H1 (cell line): ENCODE results near the gene RNGTT. TPM values are rescaled to one million over a fixed set of nuclear protein-coding genes. Genes with fewer than 3 reads are reported as not detected.

Source experiments
- CTCF ChIA-PET: fragments of 300-600 bp; sonication (Branson Sonifier 250); formaldehyde crosslinking; loops from one replicate; lab custom pipeline; 2021; ENCODE audit not compliant: partially characterized antibody; lab: Charles Lee
- POLR2A ChIA-PET: fragments of 300-600 bp; sonication (Branson Sonifier 250); formaldehyde crosslinking; loops from one replicate; lab custom pipeline; 2021; ENCODE audit warnings: inconsistent platforms; ENCODE audit not compliant: partially characterized antibody; lab: Charles Lee
- DNase-seq, 2 experiments: peaks; one replicate each; pipeline versions ENCODE4 v3.0.0 to v3.0.0-alpha.2; 2010 to 2022; ENCODE audit warnings: low spot score in 2 of 2, low read depth in 1 of 2, mixed read lengths in 1 of 2
- FAIRE-seq: peaks from 2 replicates; lab custom pipeline; 2011; peaks lifted over from hg19 to GRCh38; lab: Jason Lieb, UNC
- H2AFZ ChIP-seq: 2 replicates; pipeline ENCODE4 v1.8.1; 2012; ENCODE audit warnings: low read length, inconsistent platforms
- H2AK5ac ChIP-seq: 2 replicates; pipeline ENCODE4 v1.6.1; 2013; ENCODE audit warnings: low read depth, low read length
- H2BK120ac ChIP-seq: replicated peaks from 2 replicates; pipeline ENCODE3; 2013; ENCODE audit warnings: low read depth, low read length, inconsistent platforms
- H2BK12ac ChIP-seq: 2 replicates; pipeline ENCODE4 v1.6.1; 2013; ENCODE audit warnings: low read depth, low read length
- H2BK15ac ChIP-seq: 2 replicates; pipeline ENCODE4 v1.6.1; 2013; ENCODE audit warnings: low read length
- H2BK20ac ChIP-seq: 2 replicates; pipeline ENCODE4 v1.6.1; 2013; ENCODE audit warnings: low read length
- H2BK5ac ChIP-seq: 2 replicates; pipeline ENCODE4 v1.6.1; 2013; ENCODE audit warnings: low read depth, low read length
- H3K14ac ChIP-seq: 2 replicates; pipeline ENCODE4 v1.6.1; 2013; ENCODE audit warnings: inconsistent platforms; ENCODE audit not compliant: insufficient read length
- H3K18ac ChIP-seq: 2 replicates; pipeline ENCODE4 v1.6.1; 2013; ENCODE audit warnings: low read length; ENCODE audit errors: extremely low read depth
- H3K23ac ChIP-seq: 2 replicates; pipeline ENCODE4 v1.6.1; 2013; ENCODE audit warnings: inconsistent platforms; ENCODE audit not compliant: insufficient read length
- H3K23me2 ChIP-seq: 2 replicates; pipeline ENCODE4 v1.6.1; 2013; ENCODE audit warnings: low read depth, low read length
- H3K27ac ChIP-seq: 2 replicates; pipeline ENCODE4 v1.6.1; 2011; ENCODE audit warnings: low read depth, low read length, inconsistent platforms
- H3K27me3 ChIP-seq, 4 experiments: replicated peaks in 1 of 4; 1 replicate in 1 of 4; 2 replicates in 3 of 4; pipeline versions ENCODE4 v1.6.1 to v1.8.1; 2011 to 2013; ENCODE audit warnings: low read length in 3 of 4, mild to moderate bottlenecking in 3 of 4, inconsistent platforms in 2 of 4, mixed read lengths in 2 of 4, moderate library complexity in 1 of 4; ENCODE audit not compliant: control insufficient read depth in 3 of 4, insufficient read depth in 3 of 4; ENCODE audit errors: extremely low read depth in 1 of 4
- H3K36me3 ChIP-seq, 4 experiments: 2 replicates each; pipeline versions ENCODE4 v1.6.1 to v1.8.1; 2011 to 2013; ENCODE audit warnings: mild to moderate bottlenecking in 4 of 4, low read length in 3 of 4, moderate library complexity in 2 of 4, control low read depth in 1 of 4, inconsistent platforms in 1 of 4; ENCODE audit not compliant: insufficient read depth in 4 of 4, control insufficient read depth in 2 of 4
- H3K4ac ChIP-seq: replicated peaks from 2 replicates; pipeline ENCODE3; 2013; ENCODE audit warnings: low read length, low read depth, mixed read lengths, inconsistent platforms; ENCODE audit not compliant: insufficient read length
- H3K4me1 ChIP-seq, 4 experiments: replicated peaks in 1 of 4; 1 replicate in 1 of 4; 2 replicates in 3 of 4; pipeline versions ENCODE4 v1.6.1 to v1.8.1; 2011 to 2013; ENCODE audit warnings: low read length in 3 of 4, inconsistent platforms in 2 of 4, mixed read lengths in 1 of 4; ENCODE audit not compliant: insufficient read depth in 4 of 4, control insufficient read depth in 3 of 4
- H3K4me2 ChIP-seq, 2 experiments: 2 replicates each; pipeline versions ENCODE4 v1.6.1 to v1.8.1; 2011 to 2013; ENCODE audit warnings: low read depth in 2 of 2, low read length in 2 of 2, control low read depth in 1 of 2, inconsistent platforms in 1 of 2, mild to moderate bottlenecking in 1 of 2; ENCODE audit not compliant: insufficient read depth in 1 of 2
- H3K4me3 ChIP-seq, 4 experiments: fragments of 200-600, 300-600 bp in 1 of 4; sonication (generic), shearing (Covaris generic), sonication (Bioruptor Twin) in 1 of 4; 2 replicates each; pipeline versions ENCODE4 v1.5.1 to v1.8.1; 2011 to 2016; ENCODE audit warnings: low read length in 4 of 4, low read depth in 3 of 4, control low read depth in 2 of 4, inconsistent platforms in 2 of 4, mild to moderate bottlenecking in 2 of 4, mixed read lengths in 1 of 4, moderate library complexity in 1 of 4; ENCODE audit not compliant: insufficient read depth in 2 of 4; ENCODE audit errors: extremely low read depth in 1 of 4
- H3K56ac ChIP-seq: replicated peaks from 2 replicates; pipeline ENCODE3; 2013; ENCODE audit warnings: low read depth, mild to moderate bottlenecking, mixed read lengths, low read length, inconsistent platforms; ENCODE audit not compliant: insufficient read length
- H3K79me1 ChIP-seq: 2 replicates; pipeline ENCODE4 v1.6.1; 2013; ENCODE audit warnings: low read depth, low read length, control low read depth
- H3K79me2 ChIP-seq, 2 experiments: 2 replicates each; pipeline versions ENCODE4 v1.6.1 to v1.8.1; 2012 to 2013; ENCODE audit warnings: low read length in 2 of 2, mild to moderate bottlenecking in 2 of 2, inconsistent platforms in 1 of 2; ENCODE audit not compliant: insufficient read depth in 2 of 2, control insufficient read depth in 1 of 2
- H3K9ac ChIP-seq, 4 experiments: replicated peaks in 1 of 4; 1 replicate in 1 of 4; 2 replicates in 3 of 4; pipeline versions ENCODE4 v1.6.1 to v1.8.1; 2011 to 2013; ENCODE audit warnings: low read depth in 3 of 4, low read length in 3 of 4, control low read depth in 2 of 4, mild to moderate bottlenecking in 2 of 4, moderate library complexity in 2 of 4, inconsistent platforms in 1 of 4; ENCODE audit errors: extremely low read depth in 1 of 4
- H3K9me3 ChIP-seq, 2 experiments: 2 replicates each; pipeline versions ENCODE4 v1.6.1 to v1.8.1; 2012 to 2013; ENCODE audit warnings: mild to moderate bottlenecking in 2 of 2, moderate library complexity in 2 of 2, control low read depth in 1 of 2, inconsistent platforms in 1 of 2, low read depth in 1 of 2, low read length in 1 of 2, mixed read lengths in 1 of 2; ENCODE audit not compliant: insufficient read depth in 2 of 2
- H4K20me1 ChIP-seq, 2 experiments: replicated peaks in 1 of 2; 2 replicates each; pipeline versions ENCODE3 to v1.8.1; 2011 to 2013; ENCODE audit warnings: inconsistent platforms in 2 of 2, low read length in 2 of 2, mild to moderate bottlenecking in 1 of 2; ENCODE audit not compliant: insufficient read depth in 2 of 2, control insufficient read depth in 1 of 2
- H4K5ac ChIP-seq: 2 replicates; pipeline ENCODE4 v1.6.1; 2013; ENCODE audit warnings: low read length, low read depth, mixed read lengths, inconsistent platforms; ENCODE audit not compliant: insufficient read length
- H4K8ac ChIP-seq: 2 replicates; pipeline ENCODE4 v1.8.0; 2013; ENCODE audit warnings: mild to moderate bottlenecking, moderate library complexity, low read length, inconsistent platforms; ENCODE audit not compliant: insufficient read depth; ENCODE audit errors: extremely low read depth
- H4K91ac ChIP-seq: replicated peaks from 2 replicates; pipeline ENCODE3; 2013; ENCODE audit warnings: low read length, mixed read lengths, inconsistent platforms; ENCODE audit not compliant: insufficient read length
- ASH2L ChIP-seq: fragments of 200-600, 300-600 bp; sonication (generic); IDR thresholded peaks from one replicate; pipeline ENCODE4 v1.7.1; 2017; ENCODE audit warnings: low read length
- ATF2 ChIP-seq: IDR thresholded peaks from 2 replicates; pipeline ENCODE4 v1.6.1; 2012; ENCODE audit warnings: low read length, inconsistent platforms
- EGR1 ChIP-seq: IDR thresholded peaks from 2 replicates; pipeline ENCODE4 v1.6.1; 2011; ENCODE audit warnings: low read depth, low read length, borderline replicate concordance
- EP300 ChIP-seq, 2 experiments: IDR thresholded peaks; 1 replicate in 1 of 2; 2 replicates in 1 of 2; pipeline ENCODE4 v1.6.1; 2011 to 2012; ENCODE audit warnings: low read depth in 2 of 2, low read length in 2 of 2, mild to moderate bottlenecking in 2 of 2, borderline replicate concordance in 1 of 2, inconsistent platforms in 1 of 2, moderate library complexity in 1 of 2
- NANOG ChIP-seq: IDR thresholded peaks from 2 replicates; pipeline ENCODE4 v1.6.1; 2011; ENCODE audit warnings: low read length, low read depth, mild to moderate bottlenecking, inconsistent platforms; ENCODE audit not compliant: insufficient read depth, poor library complexity, severe bottlenecking
- POLR2AphosphoS5 ChIP-seq: IDR thresholded peaks from 2 replicates; pipeline ENCODE4 v1.6.1; 2011; ENCODE audit warnings: low read depth, low read length
- TCF12 ChIP-seq: IDR thresholded peaks from 2 replicates; pipeline ENCODE4 v1.6.1; 2011; ENCODE audit warnings: low read depth, mild to moderate bottlenecking, low read length
- WGBS, 2 experiments: shearing (Covaris generic) in 1 of 2; methylation state at CpG; one replicate each; pipeline versions ENCODE4 v1.1.6 to v1.1.7; 2013 to 2015; ENCODE audit warnings: low lambda C conversion rate in 2 of 2, mixed read lengths in 2 of 2, inconsistent platforms in 1 of 2, low coverage in 1 of 2, missing lambda C conversion rate in 1 of 2; ENCODE audit not compliant: insufficient replicate concordance in 2 of 2, insufficient coverage in 1 of 2, insufficient read length in 1 of 2; ENCODE audit errors: extremely low coverage in 1 of 2, missing lambda C conversion rate in 1 of 2; 5-methylcytosine and 5-hydroxymethylcytosine counted together
- polyA plus RNA-seq, 7 experiments: library from polyadenylated mRNA; depleted of rRNA in 3 of 7; stranded (reverse) in 5 of 7; unstranded in 2 of 7; fragments of >200 nt in 5 of 7; fragments of 200-250 nt in 2 of 7; gene quantifications; 1 replicate in 5 of 7; 2 replicates in 1 of 7; 4 replicates in 1 of 7; pipeline versions ENCODE4 v1.2.1 to v1.2.3, GENCODE V29; 2011 to 2013; ENCODE audit warnings: missing spikeins in 2 of 7, mixed read lengths in 2 of 7
- total RNA-seq: library from RNA; stranded (reverse); fragmentation: NEBNext Ultra II Directional; extraction: Animal tissue kit (Norgen Biotek cat#: 25700); gene quantifications from 2 replicates; pipeline ENCODE4 v1.2.1, GENCODE V29; 2021
- TF ChIP-seq, protein P1 (sequence below): IDR thresholded peaks from 2 replicates; pipeline ENCODE4 v1.6.1; 2012; ENCODE audit warnings: inconsistent platforms

RNGTT gene
- total and polyA plus RNA-seq, 2 of the 8 experiments (the other 6 are each of a cell fraction or from before 2014, with no cell fraction given): 3.6 to 21.2 TPM

- Histone ChIP-seq H3K36me3 (no peaks in the 10 kb centered on the region), H3K18ac (no peak overlapping the region), H3K79me1 (no peaks in the 10 kb centered on the region), H3K27ac (no peak overlapping the region), H4K91ac (no peak overlapping the region), H3K27me3 (no peaks in the 10 kb centered on the region), H3K4me2 (no peak overlapping the region), H3K23me2 (no peaks in the 10 kb centered on the region), H2BK12ac (no peak overlapping the region), H3K79me2 (no peaks in the 10 kb centered on the region), H3K14ac (no peak overlapping the region), H2BK20ac (no peak overlapping the region), H4K5ac (no peak overlapping the region), H4K20me1 (no peaks in the 10 kb centered on the region), H3K23ac (no peak overlapping the region), H2BK120ac (no peak overlapping the region), H2AFZ (no peak overlapping the region), H3K4me1 (no peaks in the 10 kb centered on the region), H2BK5ac (no peak overlapping the region), H3K4ac (no peak overlapping the region), H3K56ac (no peak overlapping the region), H2BK15ac (no peak overlapping the region), H4K8ac (no peak overlapping the region), H3K9ac (no peak overlapping the region), H3K4me3 (no peak overlapping the region), H3K9me3 (no peaks in the 10 kb centered on the region), H2AK5ac (no peak overlapping the region)
- no peak for DNase-seq
- WGBS, 2 experiments: 90% methylated on average over 1 of the region's 1 CpG; no CpG with 5 or more reads in 1 of the 2 experiments
- no peak for FAIRE-seq
- ChIA-PET POLR2A (interaction anchor here (0.6 kb wide), 1 partner anchor 146 kb away, joined by 3 read pairs; no protein-coding TSS in a partner anchor), CTCF (interaction anchor here (0.6 to 2.6 kb wide), 7 partner anchors 8 to 1035 kb away, joined by 3 to 15 read pairs (median 3); no protein-coding TSS in a partner anchor)
- TF ChIP-seq POLR2AphosphoS5 (no peak), ATF2 (no peak), TCF12 (no peak), ASH2L (no peak), NANOG (no peak), EP300 (IDR thresholded peaks at IDR 0.05; ENCODE audit: borderline replicate concordance in 1 of 2, low read depth in 2 of 2, low read length in 2 of 2) (no peak), EGR1 (no peak)
- TF ChIP-seq, protein P1, sequence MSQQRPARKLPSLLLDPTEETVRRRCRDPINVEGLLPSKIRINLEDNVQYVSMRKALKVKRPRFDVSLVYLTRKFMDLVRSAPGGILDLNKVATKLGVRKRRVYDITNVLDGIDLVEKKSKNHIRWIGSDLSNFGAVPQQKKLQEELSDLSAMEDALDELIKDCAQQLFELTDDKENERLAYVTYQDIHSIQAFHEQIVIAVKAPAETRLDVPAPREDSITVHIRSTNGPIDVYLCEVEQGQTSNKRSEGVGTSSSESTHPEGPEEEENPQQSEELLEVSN: no peak
Observed at GRCh38 chr6:88869263-88870020, 94.0 kb downstream of the RNGTT start.
